Measurements from ENCODE around the gene KIF18A. TPM values are rescaled to one million over a fixed set of nuclear protein-coding genes. Genes with fewer than 3 reads are reported as not detected.
A peak's percentile ranks its signal among the peaks of the same experiment; 100 is the strongest.
"Not testable (repeated sequence)": the region's sequence is repeated elsewhere in the genome, so short reads cannot be mapped to it uniquely, and the experiment has no call there.

The KIF18A gene
- total RNA-seq, result 10 to 100 TPM; 31.8 to 34.5 TPM

DNA sequence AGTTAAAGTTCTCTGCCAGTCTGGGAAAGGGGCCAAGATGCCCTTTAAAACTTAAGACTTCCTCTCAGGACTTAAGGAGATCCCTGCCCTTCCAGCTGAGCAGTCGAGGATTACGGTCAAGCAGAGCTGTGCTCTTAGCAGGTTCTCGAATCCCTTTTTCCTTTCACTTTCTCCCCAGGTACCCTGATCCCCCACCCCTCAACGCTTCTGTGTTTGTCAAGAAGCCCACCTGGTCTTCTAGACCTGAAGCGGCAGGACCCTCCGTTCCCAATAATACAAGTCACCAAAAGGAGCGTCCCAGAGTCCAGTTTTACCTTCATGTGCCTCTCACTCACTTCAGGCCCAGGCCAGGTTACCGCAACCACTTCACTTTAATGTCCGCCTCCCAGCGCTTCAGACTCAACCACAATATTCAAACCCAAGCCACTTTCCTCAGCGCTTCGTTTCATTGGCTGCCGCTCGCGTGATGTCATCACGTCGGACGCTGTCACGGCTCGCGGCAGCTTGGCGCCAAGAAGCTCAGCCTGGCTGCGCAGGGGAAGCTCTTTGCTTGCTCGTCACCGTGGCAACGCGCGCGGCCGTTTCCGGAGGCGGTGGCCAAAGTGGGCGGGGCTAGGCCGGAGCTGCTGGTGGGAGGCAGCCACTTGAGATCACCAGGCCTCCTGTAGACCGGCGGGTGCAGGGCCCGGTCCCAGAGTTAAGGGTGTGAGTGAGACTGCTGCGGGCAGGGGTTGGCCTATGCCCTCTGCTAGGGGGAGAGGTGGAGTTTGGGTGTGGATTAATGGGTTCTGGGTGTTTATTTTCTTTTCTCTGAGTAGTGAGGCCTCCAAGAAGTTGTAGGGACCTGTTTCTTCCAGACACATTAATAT lies at the start of gene KIF18A, which contains the start of gene METTL15:
Gene KIF18A, minus strand, starts transcription at position 407 of the 869 bp plus-strand sequence. CDS start 10,209 bp downstream, outside the sequence.
Gene METTL15, plus strand, starts transcription at position 639 of the 869 bp plus-strand sequence. CDS start 4,947 bp downstream, outside the sequence.
- ChIA-PET CTCF (interaction anchor here (0.8 to 2.0 kb wide), 5 partner anchors 11 to 152 kb away, joined by 3 to 7 read pairs (median 4); no protein-coding TSS in a partner anchor), POLR2A (no interaction called here)
- H3K36me3 Mint-ChIP-seq (ENCODE audit: low read depth), result peaks cover 12% of the 10 kb centered on the region
- peak within 1 kb of the TSS; percentile 96 for H3K4me3 Mint-ChIP-seq
- no peaks in the 10 kb centered on the region for H3K9me3 Mint-ChIP-seq
- peak within 1 kb of the TSS; percentile 99 for H3K27ac Mint-ChIP-seq
- peak; percentile 99 for DNase-seq
- H3K4me1 Mint-ChIP-seq, result peaks cover 62% of the 10 kb centered on the region
- no peaks in the 10 kb centered on the region for H3K27me3 Mint-ChIP-seq

DNA sequence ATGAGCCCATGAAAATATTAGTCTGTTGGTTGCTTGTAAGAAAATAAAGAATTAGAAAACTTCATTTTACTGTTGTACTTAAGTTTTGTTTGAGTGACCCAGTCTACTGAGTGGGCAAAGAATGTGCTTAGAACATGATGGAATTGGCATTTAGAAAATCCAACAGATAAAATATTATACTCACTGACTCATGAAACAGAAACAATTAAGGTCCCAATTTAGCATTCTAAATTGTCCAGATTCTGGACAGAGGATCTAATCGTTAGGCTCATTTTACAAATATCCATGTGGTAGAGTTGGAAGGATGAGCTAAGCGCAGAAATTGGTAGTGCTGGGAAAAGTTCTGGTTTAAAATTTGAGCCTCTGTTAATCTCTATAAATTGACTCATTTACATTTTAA lies 45.6 kb upstream of the KIF18A start:
- ChIA-PET CTCF (no interaction called here), POLR2A (no interaction called here)
- H3K4me1 Mint-ChIP-seq, result no peaks in the 10 kb centered on the region
- no peaks in the 10 kb centered on the region for H3K27me3 Mint-ChIP-seq
- H3K27ac Mint-ChIP-seq, result no peak overlapping the region
- peaks cover 17% of the 10 kb centered on the region for H3K36me3 Mint-ChIP-seq (ENCODE audit: low read depth)
- peaks cover 7% of the 10 kb centered on the region for H3K9me3 Mint-ChIP-seq
- DNase-seq, result no peak
- H3K4me3 Mint-ChIP-seq, result no peak overlapping the region

GRCh38 chr11:28152743-28153142 lies 44.8 kb upstream of the KIF18A start:
- POLR2A ChIA-PET, result no interaction called here
- H3K4me1 Mint-ChIP-seq, result no peaks in the 10 kb centered on the region
- H3K9me3 Mint-ChIP-seq, result peaks cover 3% of the 10 kb centered on the region
- no peak for DNase-seq
- H3K36me3 Mint-ChIP-seq (ENCODE audit: low read depth), result peaks cover 11% of the 10 kb centered on the region
- H3K27ac Mint-ChIP-seq, result no peak overlapping the region
- no peak overlapping the region for H3K4me3 Mint-ChIP-seq
- CTCF ChIA-PET, result no interaction called here
- no peaks in the 10 kb centered on the region for H3K27me3 Mint-ChIP-seq

GRCh38 chr11:28146123-28146751 lies 38.3 kb upstream of the KIF18A start:
- DNase-seq, result no peak
- POLR2A ChIA-PET, result no interaction called here
- H3K27me3 Mint-ChIP-seq, result no peaks in the 10 kb centered on the region
- H3K27ac Mint-ChIP-seq, result no peak overlapping the region
- H3K4me1 Mint-ChIP-seq, result no peaks in the 10 kb centered on the region
- no peak overlapping the region for H3K4me3 Mint-ChIP-seq
- no peaks in the 10 kb centered on the region for H3K36me3 Mint-ChIP-seq (ENCODE audit: low read depth)
- no peaks in the 10 kb centered on the region for H3K9me3 Mint-ChIP-seq
- CTCF ChIA-PET, result no interaction called here

- Mint-ChIP-seq H3K27me3 (no peaks in the 10 kb centered on the region), H3K4me3 (no peak overlapping the region), H3K36me3 (ENCODE audit: low read depth) (peaks cover 9% of the 10 kb centered on the region), H3K9me3 (peaks cover 8% of the 10 kb centered on the region), H3K27ac (no peak overlapping the region), H3K4me1 (no peaks in the 10 kb centered on the region)
- ChIA-PET CTCF (no interaction called here), POLR2A (no interaction called here)
- no peak for DNase-seq
Measured at GRCh38 chr11:28144808-28145207, 36.9 kb upstream of the KIF18A start.

DNA sequence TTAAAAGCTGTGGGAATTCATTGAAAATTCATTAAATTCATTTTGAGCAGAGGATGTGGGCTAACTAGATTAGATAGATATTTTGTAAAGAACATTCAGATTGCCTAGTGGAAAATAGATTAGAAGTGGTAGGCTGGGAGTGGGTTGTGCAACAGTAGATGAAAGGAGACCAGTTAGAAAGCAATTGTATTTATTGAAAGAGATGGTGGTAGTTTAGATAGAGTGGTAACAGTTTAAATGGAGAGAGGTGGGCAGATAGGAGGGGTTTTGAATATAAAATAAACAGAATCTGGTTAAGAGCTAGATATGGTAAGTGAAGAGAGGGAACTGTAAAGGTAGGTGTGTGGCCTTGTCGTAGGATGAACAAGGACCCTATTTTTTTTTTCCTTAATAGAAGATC lies 34.8 kb upstream of the KIF18A start:
- POLR2A ChIA-PET, result no interaction called here
- Mint-ChIP-seq H3K27ac (no peak overlapping the region), H3K4me3 (no peak overlapping the region), H3K9me3 (peaks cover 20% of the 10 kb centered on the region), H3K27me3 (no peaks in the 10 kb centered on the region), H3K4me1 (no peaks in the 10 kb centered on the region), H3K36me3 (ENCODE audit: low read depth) (peaks cover 26% of the 10 kb centered on the region)
- no peak for DNase-seq
- CTCF ChIA-PET, result no interaction called here

GRCh38 chr11:28140689-28141455 lies 32.9 kb upstream of the KIF18A start:
- ChIA-PET CTCF (no interaction called here), POLR2A (no interaction called here)
- Mint-ChIP-seq H3K4me1 (no peaks in the 10 kb centered on the region), H3K9me3 (peaks cover 31% of the 10 kb centered on the region), H3K4me3 (no peak overlapping the region), H3K36me3 (ENCODE audit: low read depth) (peaks cover 40% of the 10 kb centered on the region), H3K27me3 (no peaks in the 10 kb centered on the region), H3K27ac (no peak overlapping the region)
- DNase-seq, result no peak

DNA sequence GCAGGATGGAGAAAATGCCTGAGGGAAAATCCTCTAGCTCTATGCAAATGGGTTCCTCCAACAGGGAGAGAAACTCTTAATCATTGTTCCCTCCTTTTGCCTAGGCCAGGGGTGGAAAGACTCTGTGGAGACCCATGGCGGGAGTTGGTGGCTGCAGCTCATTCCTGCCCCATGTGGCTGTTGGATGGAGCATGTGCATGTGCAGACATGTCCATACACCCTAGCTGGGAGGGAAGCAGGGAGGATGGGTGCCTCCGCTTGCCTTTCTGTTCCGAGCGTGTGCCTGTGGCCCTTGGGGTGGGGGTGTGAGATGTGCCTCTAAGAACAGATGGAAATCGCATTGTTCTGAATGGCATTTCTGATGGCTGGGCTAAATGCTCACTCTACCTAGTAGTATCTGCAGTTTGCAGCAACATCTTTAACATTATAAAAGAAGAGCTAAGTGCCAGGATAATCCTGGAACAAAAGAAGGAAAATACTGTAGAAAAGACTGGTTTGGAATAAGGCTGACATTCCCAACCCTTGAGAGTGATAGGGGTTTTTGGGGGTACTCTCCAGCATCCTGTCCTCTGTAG lies 32.0 kb upstream of the KIF18A start:
- no peak for DNase-seq
- H3K9me3 Mint-ChIP-seq, result peaks cover 36% of the 10 kb centered on the region
- no peaks in the 10 kb centered on the region for H3K4me1 Mint-ChIP-seq
- H3K27me3 Mint-ChIP-seq, result no peaks in the 10 kb centered on the region
- POLR2A ChIA-PET, result interaction anchor here (0.6 kb wide), 1 partner anchor 89 kb away, joined by 4 read pairs; no protein-coding TSS in a partner anchor
- no peak overlapping the region for H3K4me3 Mint-ChIP-seq
- H3K36me3 Mint-ChIP-seq (ENCODE audit: low read depth), result peaks cover 46% of the 10 kb centered on the region
- H3K27ac Mint-ChIP-seq, result no peak overlapping the region
- CTCF ChIA-PET, result interaction anchor here (0.6 kb wide), 1 partner anchor 631 kb away, joined by 3 read pairs; no protein-coding TSS in a partner anchor

- no peak for DNase-seq
- CTCF ChIA-PET, result interaction anchor here (0.7 kb wide), 2 partner anchors 22 to 117 kb away, joined by 3 to 4 read pairs; no protein-coding TSS in a partner anchor
- no peaks in the 10 kb centered on the region for H3K27me3 Mint-ChIP-seq
- H3K36me3 Mint-ChIP-seq (ENCODE audit: low read depth), result peaks cover 56% of the 10 kb centered on the region
- H3K4me3 Mint-ChIP-seq, result no peak overlapping the region
- POLR2A ChIA-PET, result no interaction called here
- peaks cover 38% of the 10 kb centered on the region for H3K9me3 Mint-ChIP-seq
- H3K4me1 Mint-ChIP-seq, result no peaks in the 10 kb centered on the region
- no peak overlapping the region for H3K27ac Mint-ChIP-seq
Measured at GRCh38 chr11:28137832-28138231, 29.9 kb upstream of the KIF18A start.

DNA sequence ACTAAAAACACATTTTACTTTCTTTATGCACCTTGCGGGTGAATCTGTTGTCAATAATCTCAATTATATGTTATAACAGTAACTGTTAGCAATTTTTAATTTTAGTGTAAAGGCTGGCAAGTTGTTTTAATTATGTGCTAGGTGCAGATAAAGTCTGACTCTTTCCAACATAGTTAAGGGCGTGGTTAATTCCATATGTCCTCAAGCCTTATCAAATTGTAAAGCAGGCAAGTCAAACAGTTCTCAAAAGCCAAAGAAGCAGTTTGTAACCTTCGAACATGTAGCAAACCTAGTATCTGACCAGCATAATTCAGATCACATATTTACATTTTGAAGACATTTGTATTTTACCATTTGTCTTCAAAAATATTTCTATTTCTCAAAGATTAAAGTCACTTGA lies 29.4 kb upstream of the KIF18A start:
- H3K4me1 Mint-ChIP-seq, result no peaks in the 10 kb centered on the region
- CTCF ChIA-PET, result interaction anchor here (0.7 kb wide), 2 partner anchors 21 to 118 kb away, joined by 3 to 4 read pairs; no protein-coding TSS in a partner anchor
- POLR2A ChIA-PET, result no interaction called here

DNA sequence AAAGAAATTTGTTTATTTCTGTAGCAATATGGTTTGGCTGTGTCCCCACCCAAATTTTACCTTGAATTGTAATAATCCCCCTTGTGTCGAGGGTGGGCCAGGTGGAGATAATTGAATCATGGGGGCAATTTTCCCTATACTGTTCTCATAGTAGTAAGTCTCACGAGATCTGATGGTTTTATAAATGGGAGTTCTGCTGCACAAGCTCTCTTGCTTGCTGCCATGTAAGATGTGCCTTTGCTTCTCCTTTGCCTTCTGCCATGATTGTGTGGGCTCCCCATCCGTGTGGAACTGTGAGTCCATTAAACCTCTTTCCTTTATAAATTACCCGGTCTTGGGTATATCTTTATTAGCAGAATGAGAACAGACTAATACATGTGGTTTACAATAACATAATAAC lies 28.2 kb upstream of the KIF18A start:
- POLR2A ChIA-PET, H3K4me3 Mint-ChIP-seq, H3K4me1 Mint-ChIP-seq, H3K27me3 Mint-ChIP-seq, CTCF ChIA-PET, DNase-seq, H3K27ac Mint-ChIP-seq: not testable (repeated sequence)
- Mint-ChIP-seq H3K36me3 (ENCODE audit: low read depth) (peaks cover 59% of the 10 kb centered on the region), H3K9me3 (peaks cover 38% of the 10 kb centered on the region)

More for the DNA sequence above, 29.4 kb upstream of the KIF18A start:
- Mint-ChIP-seq H3K27me3 (no peaks in the 10 kb centered on the region), H3K4me3 (no peak overlapping the region), H3K9me3 (peaks cover 38% of the 10 kb centered on the region), H3K27ac (no peak overlapping the region), H3K36me3 (ENCODE audit: low read depth) (peaks cover 56% of the 10 kb centered on the region)
- DNase-seq, result no peak

GRCh38 chr11:28133146-28133545 lies 25.2 kb upstream of the KIF18A start:
- peaks cover 38% of the 10 kb centered on the region for H3K36me3 Mint-ChIP-seq (ENCODE audit: low read depth)
- H3K4me1 Mint-ChIP-seq, result no peaks in the 10 kb centered on the region
- no peak for DNase-seq
- no peak overlapping the region for H3K27ac Mint-ChIP-seq
- ChIA-PET POLR2A (no interaction called here), CTCF (no interaction called here)
- H3K27me3 Mint-ChIP-seq, result no peaks in the 10 kb centered on the region
- H3K4me3 Mint-ChIP-seq, result no peak overlapping the region
- peaks cover 20% of the 10 kb centered on the region for H3K9me3 Mint-ChIP-seq

All from activated CD4-positive, alpha-beta T cell treated with anti-CD3 and anti-CD28 coated beads, Interleukin-2, amount 10 ng/mL, durations not matched to agents 7 days and 5 days (primary cell).